ENCODE results near the gene ATAD3A. TPM values are rescaled to one million over a fixed set of nuclear protein-coding genes. Genes with fewer than 3 reads are reported as not detected.

Gene ATAD3A
- total RNA-seq, 1 experiment from 2014 or later = 71.2 TPM

DNA sequence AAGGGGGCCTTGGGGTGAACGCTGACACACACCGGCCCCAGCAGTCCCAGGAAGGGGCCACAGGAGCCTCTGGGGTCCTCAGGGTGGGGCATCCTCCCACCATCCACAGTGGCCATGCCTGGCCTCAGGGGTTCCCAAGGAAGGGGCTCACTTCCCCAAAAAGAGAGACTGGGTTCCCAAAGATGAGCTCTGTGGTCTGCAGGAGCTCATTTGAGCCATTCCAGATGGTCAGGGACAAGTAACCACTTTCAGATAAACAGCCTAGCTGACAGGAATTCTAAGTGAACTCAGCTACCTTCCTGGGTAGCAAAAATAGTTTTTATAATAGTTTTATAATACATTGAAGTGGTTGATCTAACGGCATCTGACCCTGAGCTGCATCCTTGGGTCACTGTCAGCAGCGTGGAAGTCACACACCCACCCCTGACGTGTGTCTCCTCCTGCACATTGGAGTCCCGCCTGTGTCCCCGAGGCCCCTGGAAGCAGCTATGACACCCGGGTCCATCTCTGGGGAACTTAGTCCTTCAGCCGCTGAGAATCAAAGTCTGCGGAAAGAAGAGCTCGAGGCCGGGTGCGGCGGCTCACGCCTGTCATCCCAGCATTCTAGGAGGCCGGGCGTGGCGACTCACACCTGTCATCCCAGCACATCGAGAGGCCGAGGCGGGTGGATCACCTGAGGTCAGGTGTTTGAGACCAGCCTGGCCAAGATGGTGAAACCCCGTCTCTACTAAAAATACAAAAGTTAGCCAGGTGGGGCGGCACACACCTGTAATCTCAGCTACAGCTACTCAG, 34.2 kb downstream of the ATAD3A start:
- TF ChIP-seq, protein P1, sequence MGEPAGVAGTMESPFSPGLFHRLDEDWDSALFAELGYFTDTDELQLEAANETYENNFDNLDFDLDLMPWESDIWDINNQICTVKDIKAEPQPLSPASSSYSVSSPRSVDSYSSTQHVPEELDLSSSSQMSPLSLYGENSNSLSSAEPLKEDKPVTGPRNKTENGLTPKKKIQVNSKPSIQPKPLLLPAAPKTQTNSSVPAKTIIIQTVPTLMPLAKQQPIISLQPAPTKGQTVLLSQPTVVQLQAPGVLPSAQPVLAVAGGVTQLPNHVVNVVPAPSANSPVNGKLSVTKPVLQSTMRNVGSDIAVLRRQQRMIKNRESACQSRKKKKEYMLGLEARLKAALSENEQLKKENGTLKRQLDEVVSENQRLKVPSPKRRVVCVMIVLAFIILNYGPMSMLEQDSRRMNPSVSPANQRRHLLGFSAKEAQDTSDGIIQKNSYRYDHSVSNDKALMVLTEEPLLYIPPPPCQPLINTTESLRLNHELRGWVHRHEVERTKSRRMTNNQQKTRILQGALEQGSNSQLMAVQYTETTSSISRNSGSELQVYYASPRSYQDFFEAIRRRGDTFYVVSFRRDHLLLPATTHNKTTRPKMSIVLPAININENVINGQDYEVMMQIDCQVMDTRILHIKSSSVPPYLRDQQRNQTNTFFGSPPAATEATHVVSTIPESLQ (CRISPR knock-in tag; IDR thresholded peaks at IDR 0.05) = no peak
- TF ChIP-seq ZNF263 (CRISPR knock-in tag; IDR thresholded peaks at IDR 0.05; ENCODE audit: low read depth) (no peak), ZNF396 (CRISPR knock-in tag; IDR thresholded peaks at IDR 0.05; ENCODE audit: borderline replicate concordance) (no peak), NR2C2 (CRISPR knock-in tag; IDR thresholded peaks at IDR 0.05) (no peak), USF1 (CRISPR knock-in tag; IDR thresholded peaks at IDR 0.05) (no peak), ZNF425 (CRISPR knock-in tag; conservative IDR thresholded peaks at IDR 0.05) (no peak), CDX4 (CRISPR knock-in tag; IDR thresholded peaks at IDR 0.05; ENCODE audit: borderline replicate concordance) (no peak), ZNF219 (CRISPR knock-in tag; IDR thresholded peaks at IDR 0.05; ENCODE audit: borderline replicate concordance) (no peak), ELF4 (CRISPR knock-in tag; IDR thresholded peaks at IDR 0.05; ENCODE audit: low read depth) (no peak), ZNF281 (CRISPR knock-in tag; IDR thresholded peaks at IDR 0.05) (no peak), PRRX2 (CRISPR knock-in tag; IDR thresholded peaks at IDR 0.05) (no peak)
- TF ChIP-seq, protein P2, sequence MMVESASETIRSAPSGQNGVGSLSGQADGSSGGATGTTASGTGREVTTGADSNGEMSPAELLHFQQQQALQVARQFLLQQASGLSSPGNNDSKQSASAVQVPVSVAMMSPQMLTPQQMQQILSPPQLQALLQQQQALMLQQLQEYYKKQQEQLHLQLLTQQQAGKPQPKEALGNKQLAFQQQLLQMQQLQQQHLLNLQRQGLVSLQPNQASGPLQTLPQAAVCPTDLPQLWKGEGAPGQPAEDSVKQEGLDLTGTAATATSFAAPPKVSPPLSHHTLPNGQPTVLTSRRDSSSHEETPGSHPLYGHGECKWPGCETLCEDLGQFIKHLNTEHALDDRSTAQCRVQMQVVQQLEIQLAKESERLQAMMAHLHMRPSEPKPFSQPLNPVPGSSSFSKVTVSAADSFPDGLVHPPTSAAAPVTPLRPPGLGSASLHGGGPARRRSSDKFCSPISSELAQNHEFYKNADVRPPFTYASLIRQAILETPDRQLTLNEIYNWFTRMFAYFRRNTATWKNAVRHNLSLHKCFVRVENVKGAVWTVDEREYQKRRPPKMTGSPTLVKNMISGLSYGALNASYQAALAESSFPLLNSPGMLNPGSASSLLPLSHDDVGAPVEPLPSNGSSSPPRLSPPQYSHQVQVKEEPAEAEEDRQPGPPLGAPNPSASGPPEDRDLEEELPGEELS (CRISPR knock-in tag; IDR thresholded peaks at IDR 0.05) = no peak
- TF ChIP-seq, protein P3, sequence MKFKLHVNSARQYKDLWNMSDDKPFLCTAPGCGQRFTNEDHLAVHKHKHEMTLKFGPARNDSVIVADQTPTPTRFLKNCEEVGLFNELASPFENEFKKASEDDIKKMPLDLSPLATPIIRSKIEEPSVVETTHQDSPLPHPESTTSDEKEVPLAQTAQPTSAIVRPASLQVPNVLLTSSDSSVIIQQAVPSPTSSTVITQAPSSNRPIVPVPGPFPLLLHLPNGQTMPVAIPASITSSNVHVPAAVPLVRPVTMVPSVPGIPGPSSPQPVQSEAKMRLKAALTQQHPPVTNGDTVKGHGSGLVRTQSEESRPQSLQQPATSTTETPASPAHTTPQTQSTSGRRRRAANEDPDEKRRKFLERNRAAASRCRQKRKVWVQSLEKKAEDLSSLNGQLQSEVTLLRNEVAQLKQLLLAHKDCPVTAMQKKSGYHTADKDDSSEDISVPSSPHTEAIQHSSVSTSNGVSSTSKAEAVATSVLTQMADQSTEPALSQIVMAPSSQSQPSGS (CRISPR knock-in tag; IDR thresholded peaks at IDR 0.05; ENCODE audit: borderline replicate concordance, low read depth) = no peak
- TF ChIP-seq, protein P4, sequence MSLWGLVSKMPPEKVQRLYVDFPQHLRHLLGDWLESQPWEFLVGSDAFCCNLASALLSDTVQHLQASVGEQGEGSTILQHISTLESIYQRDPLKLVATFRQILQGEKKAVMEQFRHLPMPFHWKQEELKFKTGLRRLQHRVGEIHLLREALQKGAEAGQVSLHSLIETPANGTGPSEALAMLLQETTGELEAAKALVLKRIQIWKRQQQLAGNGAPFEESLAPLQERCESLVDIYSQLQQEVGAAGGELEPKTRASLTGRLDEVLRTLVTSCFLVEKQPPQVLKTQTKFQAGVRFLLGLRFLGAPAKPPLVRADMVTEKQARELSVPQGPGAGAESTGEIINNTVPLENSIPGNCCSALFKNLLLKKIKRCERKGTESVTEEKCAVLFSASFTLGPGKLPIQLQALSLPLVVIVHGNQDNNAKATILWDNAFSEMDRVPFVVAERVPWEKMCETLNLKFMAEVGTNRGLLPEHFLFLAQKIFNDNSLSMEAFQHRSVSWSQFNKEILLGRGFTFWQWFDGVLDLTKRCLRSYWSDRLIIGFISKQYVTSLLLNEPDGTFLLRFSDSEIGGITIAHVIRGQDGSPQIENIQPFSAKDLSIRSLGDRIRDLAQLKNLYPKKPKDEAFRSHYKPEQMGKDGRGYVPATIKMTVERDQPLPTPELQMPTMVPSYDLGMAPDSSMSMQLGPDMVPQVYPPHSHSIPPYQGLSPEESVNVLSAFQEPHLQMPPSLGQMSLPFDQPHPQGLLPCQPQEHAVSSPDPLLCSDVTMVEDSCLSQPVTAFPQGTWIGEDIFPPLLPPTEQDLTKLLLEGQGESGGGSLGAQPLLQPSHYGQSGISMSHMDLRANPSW (CRISPR knock-in tag; conservative IDR thresholded peaks at IDR 0.05; ENCODE audit: low read depth) = no peak
- H3K9me3 Mint-ChIP-seq = no peaks in the 10 kb centered on the region
- no peaks in the 10 kb centered on the region for H3K27me3 Mint-ChIP-seq (ENCODE audit: low read depth)
- DNase-seq (ENCODE audit: low spot score) (no peak), ATAC-seq (no peak)
- no peak overlapping the region for H3K27ac Mint-ChIP-seq
- peaks cover 10% of the 10 kb centered on the region for H3K36me3 Mint-ChIP-seq
- no peaks in the 10 kb centered on the region for H3K4me1 Mint-ChIP-seq
- CTCF ChIA-PET = no interaction called here
- POLR2A ChIA-PET = no interaction called here
- no peak overlapping the region for H3K4me3 Mint-ChIP-seq
